GM18951 (cell line): ENCODE results near the gene PLVAP.
"Not testable (repeated sequence)": the region's sequence is repeated elsewhere in the genome, so short reads cannot be mapped to it uniquely, and the experiment has no call there.

Experiments
- POLR2A ChIP-seq: IDR thresholded peaks from 4 replicates; pipeline ENCODE4 v1.6.1; 2011; ENCODE audit warnings: mild to moderate bottlenecking; ENCODE audit not compliant: insufficient read length, insufficient read depth; ENCODE audit errors: extremely low read depth
- in situ Hi-C: fragments of 300-500 bp; cut with MboI; formaldehyde crosslinking; loops from one replicate; pipeline ENCODE4 v1.12.0; 2022; ENCODE audit warnings: low sequenced_read_pairs, mixed read lengths, inconsistent platforms; ENCODE audit not compliant: unreplicated experiment

The PLVAP gene

DNA sequence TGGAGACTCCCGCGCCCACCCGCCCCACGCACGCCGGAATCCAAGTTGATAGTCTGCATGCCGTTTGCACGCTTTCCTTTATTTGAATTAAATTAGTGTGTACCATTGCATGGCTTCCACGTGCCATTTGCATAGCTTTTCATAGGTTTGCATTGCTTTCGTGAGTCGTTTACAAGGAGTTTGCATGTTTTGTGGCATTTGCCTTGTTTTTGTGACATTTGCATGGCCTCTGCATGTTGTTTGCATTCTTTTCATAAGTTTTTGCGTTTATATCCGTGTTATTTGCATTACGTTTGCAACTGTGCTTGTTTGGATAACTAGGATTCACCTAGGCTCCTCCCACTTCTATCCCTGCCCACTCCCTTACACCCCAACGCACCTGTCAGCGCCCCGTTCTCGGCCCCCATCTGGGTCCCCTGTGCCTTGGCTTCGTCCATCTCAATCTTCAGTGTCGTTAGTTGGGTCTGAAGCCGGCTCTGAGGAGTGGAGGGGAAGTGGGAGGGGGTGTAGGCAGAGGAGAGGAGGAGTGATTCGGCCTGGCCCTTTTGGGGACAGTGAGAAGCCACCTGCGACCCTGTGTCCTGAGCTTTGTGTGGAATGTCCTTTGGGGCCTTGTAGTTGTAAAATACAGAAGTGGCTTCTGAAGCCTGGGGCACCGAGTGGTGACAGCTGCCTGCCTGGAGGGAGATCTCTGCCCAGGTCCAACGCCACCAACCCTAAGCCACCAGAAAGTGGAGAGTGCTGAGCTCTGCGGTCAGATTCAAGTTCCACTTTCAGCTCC is 14.4 kb upstream of the PLVAP start:
- in situ Hi-C loops = no loop called here
- no peak for TF ChIP-seq POLR2A

DNA sequence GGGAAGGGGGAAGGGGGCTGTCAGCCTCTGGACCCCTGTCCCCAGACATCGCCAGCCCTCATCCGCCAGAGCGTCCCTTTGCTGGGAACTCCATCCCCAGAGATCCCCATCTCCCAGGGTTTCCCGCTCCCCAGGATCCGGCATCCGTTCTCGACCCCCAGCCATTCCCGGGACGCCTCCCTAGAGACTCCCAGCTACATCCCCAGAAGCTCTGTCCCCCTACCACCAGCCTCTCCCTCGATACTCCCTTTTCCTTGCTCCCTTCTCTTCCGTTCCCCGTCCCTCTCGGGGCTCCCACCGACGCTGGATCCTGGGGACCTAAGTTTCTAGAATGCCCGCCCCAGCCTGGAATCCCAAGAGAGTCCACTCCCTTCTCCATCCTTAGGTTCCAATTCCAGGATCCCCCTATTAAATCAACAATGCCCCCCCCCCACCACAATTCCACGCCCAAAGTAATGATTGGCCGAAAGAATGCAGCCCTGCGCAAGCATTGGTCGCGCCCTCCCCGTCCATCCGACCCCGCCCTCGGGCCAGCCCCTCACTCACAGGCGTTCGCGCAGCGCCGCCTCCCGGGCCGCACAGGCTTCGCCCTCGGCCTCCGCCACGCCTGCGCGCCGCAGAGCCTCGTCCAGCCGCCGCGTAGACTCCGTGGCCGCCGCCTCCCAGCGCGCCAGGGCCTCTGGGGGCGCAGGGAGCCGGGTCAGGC is 13.7 kb upstream of the PLVAP start:
- TF ChIP-seq POLR2A = peak; percentile 50
- in situ Hi-C loops = no loop called here

DNA sequence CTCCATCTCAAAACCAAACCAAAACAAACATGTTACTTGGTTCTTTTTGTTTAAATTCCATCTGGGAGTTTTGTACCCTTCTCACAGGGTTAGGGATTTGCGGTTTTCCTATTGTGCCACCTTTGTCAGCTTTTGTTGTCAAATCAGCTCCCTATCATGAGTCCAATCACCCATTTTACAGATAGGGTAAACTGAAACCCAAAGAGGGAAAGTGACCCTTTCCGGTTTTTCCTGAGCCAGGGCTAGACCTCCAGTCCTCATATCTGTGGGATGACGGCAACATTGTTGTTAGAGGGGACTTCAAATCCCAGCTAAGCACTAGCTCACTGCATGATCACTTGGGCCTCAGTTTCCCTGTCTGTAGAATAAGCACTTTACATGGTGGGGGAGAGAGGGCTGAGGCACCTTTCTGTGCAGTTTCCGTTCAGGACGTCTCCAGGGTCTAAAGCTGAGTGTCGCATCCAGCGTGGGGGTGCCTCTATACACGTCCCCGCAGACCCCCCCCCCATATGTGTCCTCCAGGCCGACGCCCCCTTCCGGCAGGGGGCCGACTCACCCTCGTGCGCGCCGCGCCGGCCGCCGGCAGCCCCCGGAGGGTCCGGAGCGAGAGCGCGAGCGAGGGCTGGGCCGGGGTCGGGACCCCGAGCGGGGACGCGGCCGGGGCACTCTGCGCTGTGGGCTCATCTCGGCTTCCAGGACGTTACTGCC is 13.0 kb upstream of the PLVAP start:
- no peak for TF ChIP-seq POLR2A
- in situ Hi-C loops = loop anchor here (5.0 kb wide), 1 partner anchor 43 kb away; no protein-coding TSS in a partner anchor

DNA sequence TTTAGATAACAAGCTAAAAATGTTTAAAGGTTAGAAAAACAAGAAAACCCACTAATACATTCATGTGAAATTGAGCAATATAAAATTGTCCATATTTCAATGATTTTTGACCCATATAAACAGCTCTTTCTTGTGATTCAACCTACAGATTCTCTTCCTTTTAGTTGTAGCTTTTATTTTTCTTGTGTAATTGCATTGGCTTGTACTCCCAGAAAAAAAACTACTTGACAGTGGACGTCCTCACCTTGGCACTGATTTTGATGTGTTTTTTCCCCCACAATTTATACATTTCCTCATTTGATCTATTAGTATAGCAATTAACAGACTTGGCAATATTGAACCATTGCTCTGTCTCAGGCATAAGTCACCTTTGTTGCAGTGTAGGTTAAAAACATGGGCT is 12.1 kb upstream of the PLVAP start:
- in situ Hi-C loops = loop anchor here (5.0 kb wide), 1 partner anchor 42 kb away; no protein-coding TSS in a partner anchor
- no peak for TF ChIP-seq POLR2A

DNA sequence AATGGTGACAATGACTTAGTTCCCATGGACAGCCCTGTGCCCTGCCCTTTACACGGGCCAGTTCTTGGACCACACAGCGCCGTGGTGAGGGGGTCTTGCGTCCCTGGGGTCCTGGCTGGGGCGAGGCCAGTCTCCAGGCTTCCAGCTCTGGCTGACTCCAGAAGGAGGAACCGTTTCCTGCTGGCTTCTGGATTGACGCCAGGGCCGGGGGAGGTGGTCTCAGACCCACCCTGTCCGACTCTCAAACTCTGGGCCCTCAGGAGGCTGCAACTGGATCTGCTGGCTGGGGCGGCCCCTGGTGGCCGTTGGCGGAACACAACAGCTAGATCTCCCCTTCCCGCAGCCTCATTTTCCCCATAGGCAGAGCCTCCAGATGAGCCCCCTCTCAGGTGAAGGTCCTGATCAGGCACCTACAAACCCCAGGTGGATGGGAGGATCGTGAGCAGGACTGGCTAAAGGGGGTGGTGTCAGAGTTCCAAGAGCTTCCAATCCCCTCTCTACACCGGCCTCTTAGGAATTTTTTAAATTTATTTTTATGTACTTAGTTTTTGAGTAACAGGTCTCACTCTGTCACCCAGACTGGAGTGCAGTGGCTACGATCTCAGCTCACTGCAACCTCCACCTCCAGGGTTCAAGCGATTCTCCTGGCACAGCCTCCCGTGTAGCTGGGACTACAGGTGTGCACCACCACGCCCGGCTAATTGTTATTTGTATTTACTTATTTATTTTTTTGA is 8.9 kb upstream of the PLVAP start:
- in situ Hi-C loops = loop anchor here (5.0 kb wide), 1 partner anchor 39 kb away; no protein-coding TSS in a partner anchor

DNA sequence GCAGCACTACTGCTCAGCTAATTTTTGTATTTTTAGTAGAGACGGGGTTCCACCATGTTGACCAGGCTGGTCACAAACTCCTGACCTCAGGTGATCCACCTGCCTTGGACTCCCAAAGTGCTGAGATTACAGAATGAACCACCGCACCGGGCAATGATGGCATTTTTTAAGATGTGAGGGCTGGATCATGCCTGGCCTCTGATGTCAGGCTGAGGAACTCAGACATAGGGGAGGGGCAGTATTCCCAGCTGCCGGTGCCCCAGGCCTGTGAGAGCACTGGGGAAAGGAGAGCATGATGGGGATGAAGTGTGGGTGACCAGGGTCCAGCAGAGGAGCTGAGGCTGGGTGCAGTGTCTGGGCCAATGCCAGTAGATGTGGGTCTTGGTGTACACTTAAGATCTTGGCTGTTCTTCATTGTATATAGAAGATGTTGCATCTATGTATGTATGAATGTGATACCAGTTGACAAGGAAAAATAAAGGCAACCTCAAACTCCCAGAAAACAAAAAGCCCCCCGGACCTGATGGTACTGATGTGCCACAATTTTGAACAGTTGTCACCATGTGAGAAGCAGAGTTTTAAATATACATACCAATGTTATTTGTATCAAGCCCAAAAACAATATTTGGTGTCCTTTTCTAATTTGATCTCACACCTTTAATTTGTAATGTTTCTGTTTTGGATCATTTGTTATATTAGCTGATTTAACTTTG is 3.4 kb upstream of the PLVAP start:
- in situ Hi-C loops = no loop called here
- no peak for TF ChIP-seq POLR2A

More for the DNA sequence above, 8.9 kb upstream of the PLVAP start:
- TF ChIP-seq POLR2A = no peak

DNA sequence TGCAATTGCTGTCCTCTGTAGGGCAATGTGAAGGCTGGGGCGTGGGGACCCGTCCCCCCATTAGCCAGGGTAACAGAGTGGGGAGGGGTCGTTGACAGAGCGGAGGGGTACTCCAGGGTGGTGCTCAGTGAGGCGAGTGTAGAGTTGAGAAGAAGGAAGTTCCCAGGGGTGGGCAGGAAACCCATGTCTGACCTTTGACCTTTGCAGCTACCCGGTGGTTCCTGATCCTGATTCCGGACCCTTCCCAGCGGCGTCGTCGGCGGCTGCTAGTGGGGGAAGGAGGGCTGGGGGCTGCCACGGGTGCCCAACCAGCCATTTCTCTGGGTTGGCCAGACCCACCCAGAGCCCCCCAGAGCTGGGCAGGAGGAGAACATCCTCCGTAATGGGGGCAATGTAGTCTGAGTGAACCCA is 2.1 kb upstream of the PLVAP start:
- in situ Hi-C loops = no loop called here
- TF ChIP-seq POLR2A = no peak

DNA sequence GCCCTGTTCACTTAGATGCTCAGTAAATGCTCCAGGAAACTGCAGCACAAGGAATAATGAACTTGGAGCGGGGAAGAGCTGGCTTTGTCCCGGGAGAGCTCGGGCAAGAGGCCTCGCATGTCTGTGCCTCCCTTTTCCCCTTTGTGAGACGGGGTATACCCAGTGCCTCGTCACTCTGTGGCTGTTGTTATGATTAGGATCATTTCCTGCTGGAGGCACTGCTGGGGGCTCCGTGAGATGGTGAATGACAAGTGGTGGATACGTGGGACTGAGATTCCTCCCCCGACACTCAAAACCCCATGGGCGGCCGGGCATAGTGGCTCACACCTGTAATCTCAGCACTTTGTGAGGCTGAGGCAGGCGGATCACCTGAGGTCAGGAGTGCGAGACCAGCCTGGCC is 1.1 kb upstream of the PLVAP start:
- in situ Hi-C loops = no loop called here
- TF ChIP-seq POLR2A = no peak

DNA sequence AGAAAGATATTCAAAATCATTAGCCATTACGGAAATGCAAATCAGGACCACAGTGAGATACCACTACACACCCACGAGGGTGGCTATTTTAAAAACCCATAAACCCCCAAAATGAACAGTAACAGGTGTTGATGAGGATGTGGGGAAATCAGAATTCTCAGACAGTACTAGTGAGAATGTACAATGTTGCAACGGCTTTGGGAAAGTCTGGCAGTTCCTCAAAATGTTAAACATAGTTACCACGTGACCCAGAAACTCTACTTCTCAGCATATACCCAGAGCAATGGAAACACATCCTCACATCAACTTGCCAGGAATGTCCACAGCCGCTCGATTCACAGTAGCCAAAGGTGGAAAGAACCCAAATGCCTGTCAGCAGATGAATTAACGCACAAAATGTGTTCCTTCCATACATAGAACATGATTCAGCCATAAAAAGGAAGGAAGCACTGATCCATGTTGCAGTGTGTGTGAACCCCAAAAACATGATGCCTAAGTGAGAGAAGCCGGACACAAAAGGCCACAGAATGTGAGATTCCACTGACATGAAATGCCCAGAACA is 7.0 kb downstream of the PLVAP start:
- in situ Hi-C loops = no loop called here
- no peak for TF ChIP-seq POLR2A

DNA sequence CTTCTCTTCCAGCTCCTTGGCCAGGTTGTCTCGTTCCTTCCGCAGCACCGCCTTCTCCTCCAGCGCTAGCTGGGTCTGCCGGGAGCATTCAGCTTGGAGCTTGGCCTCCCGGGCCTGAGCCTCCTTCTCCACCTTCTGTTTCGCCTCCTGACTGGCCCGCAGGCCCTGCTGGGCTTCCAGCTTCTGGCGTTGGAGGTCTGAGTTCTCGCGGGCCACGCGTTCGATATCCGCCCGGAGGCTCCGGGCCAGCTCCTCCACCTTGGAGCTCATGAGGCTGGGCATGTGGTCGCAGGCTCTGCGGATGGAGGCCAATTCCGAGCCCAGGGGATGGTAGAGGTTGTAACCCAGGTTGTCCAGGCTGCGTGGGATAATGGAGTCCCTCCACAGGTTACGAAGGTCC is 11.8 kb downstream of the PLVAP start:
- in situ Hi-C loops = no loop called here
- no peak for TF ChIP-seq POLR2A

DNA sequence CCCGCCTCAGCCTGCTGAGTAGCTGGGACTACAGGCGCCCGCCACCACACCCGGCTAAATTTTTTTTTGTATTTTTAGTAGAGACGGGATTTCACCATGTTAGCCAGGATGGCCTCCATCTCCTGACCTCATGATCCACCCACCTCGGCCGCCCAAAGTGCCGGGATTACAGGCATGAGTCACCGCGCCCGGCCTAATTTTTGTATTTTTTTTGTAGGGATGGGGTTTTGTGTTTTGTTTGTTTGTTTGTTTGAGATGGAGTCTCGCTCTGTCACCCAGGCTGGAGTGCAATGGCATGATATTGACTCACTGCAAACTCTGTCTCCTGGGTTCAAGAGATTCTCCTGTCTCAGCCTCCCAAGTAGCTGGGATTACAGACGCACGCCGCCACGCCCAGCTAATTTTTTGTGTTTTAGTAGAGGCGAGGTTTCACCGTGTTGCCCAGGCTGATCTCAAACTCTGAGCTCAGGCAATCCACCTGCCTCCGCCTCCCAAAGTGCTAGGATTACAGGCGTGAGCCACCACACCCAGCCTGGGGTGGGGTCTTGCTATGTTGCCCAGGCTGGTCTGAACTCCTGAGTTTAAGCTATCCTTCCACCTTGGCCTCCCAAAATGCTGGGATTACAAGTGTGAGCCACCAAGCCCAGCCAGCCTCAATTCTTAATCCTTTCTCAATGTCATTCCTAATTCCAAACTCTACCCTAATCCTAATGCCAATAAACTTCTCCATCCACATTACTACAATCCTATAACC is 13.1 kb downstream of the PLVAP start:
- in situ Hi-C loops = not testable (repeated sequence)
